Progenitor cell of endocrine pancreas (in vitro differentiated cells): ENCODE measurements around the gene PIK3IP1. TPM values are rescaled to one million over a fixed set of nuclear protein-coding genes. Genes with fewer than 3 reads are reported as not detected.
"Not testable (repeated sequence)": the region's sequence is repeated elsewhere in the genome, so short reads cannot be mapped to it uniquely, and the experiment has no call there.

Experiments used
- DNase-seq: peaks from one replicate; pipeline ENCODE4 v3.0.0; 2021; ENCODE audit warnings: low spot score; ENCODE audit not compliant: unreplicated experiment
- H3K27ac Mint-ChIP-seq: 2 replicates; pipeline ENCODE4 v1.8.0; 2021; ENCODE audit warnings: mild to moderate bottlenecking, moderate library complexity, mixed read lengths
- H3K27me3 Mint-ChIP-seq: 2 replicates; pipeline ENCODE4 v1.8.0; 2021; ENCODE audit warnings: mixed read lengths
- H3K36me3 Mint-ChIP-seq: 2 replicates; pipeline ENCODE4 v1.8.0; 2022; ENCODE audit warnings: mixed read lengths; ENCODE audit not compliant: insufficient read depth
- H3K4me1 Mint-ChIP-seq: 2 replicates; pipeline ENCODE4 v1.8.0; 2021; ENCODE audit warnings: low read depth, mixed read lengths
- H3K4me3 Mint-ChIP-seq: 2 replicates; pipeline ENCODE4 v1.8.0; 2021; ENCODE audit warnings: low read depth, mild to moderate bottlenecking, moderate library complexity, mixed read lengths
- H3K9me3 Mint-ChIP-seq: 2 replicates; pipeline ENCODE4 v1.8.0; 2021; ENCODE audit warnings: low read depth, mixed read lengths
- total RNA-seq: library from RNA; stranded (reverse); gene quantifications from 2 replicates; pipeline ENCODE4 v1.2.1, GENCODE V29; 2021
- TF ChIP-seq, protein P1 (sequence below): fragments of 200-600 bp; sonication (generic); IDR thresholded peaks from one replicate; pipeline ENCODE4 v1.5.0; 2021; ENCODE audit warnings: antibody characterized with exemption, mild to moderate bottlenecking; ENCODE audit not compliant: unreplicated experiment

PIK3IP1 gene
- total RNA-seq, 1 donor from 2014 or later: 7.6 TPM

- H3K4me3 Mint-ChIP-seq: peak overlapping the region; percentile 64
- H3K4me1 Mint-ChIP-seq: peaks cover 32% of the 10 kb centered on the region
- no peaks in the 10 kb centered on the region for H3K27me3 Mint-ChIP-seq
- no peaks in the 10 kb centered on the region for H3K9me3 Mint-ChIP-seq
- peak overlapping the region; percentile 86 for H3K27ac Mint-ChIP-seq
- DNase-seq: no peak
- TF ChIP-seq, protein P1, sequence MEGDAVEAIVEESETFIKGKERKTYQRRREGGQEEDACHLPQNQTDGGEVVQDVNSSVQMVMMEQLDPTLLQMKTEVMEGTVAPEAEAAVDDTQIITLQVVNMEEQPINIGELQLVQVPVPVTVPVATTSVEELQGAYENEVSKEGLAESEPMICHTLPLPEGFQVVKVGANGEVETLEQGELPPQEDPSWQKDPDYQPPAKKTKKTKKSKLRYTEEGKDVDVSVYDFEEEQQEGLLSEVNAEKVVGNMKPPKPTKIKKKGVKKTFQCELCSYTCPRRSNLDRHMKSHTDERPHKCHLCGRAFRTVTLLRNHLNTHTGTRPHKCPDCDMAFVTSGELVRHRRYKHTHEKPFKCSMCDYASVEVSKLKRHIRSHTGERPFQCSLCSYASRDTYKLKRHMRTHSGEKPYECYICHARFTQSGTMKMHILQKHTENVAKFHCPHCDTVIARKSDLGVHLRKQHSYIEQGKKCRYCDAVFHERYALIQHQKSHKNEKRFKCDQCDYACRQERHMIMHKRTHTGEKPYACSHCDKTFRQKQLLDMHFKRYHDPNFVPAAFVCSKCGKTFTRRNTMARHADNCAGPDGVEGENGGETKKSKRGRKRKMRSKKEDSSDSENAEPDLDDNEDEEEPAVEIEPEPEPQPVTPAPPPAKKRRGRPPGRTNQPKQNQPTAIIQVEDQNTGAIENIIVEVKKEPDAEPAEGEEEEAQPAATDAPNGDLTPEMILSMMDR: no peak
- H3K36me3 Mint-ChIP-seq: no peaks in the 10 kb centered on the region
These were observed 44.0 kb downstream of the PIK3IP1 start for GRCh38 chr22:31248138-31248745.

- no peak for DNase-seq
- Mint-ChIP-seq H3K27ac (peak overlapping the region; percentile 86), H3K27me3 (no peaks in the 10 kb centered on the region), H3K4me1 (peaks cover 32% of the 10 kb centered on the region), H3K9me3 (no peaks in the 10 kb centered on the region), H3K4me3 (peak overlapping the region; percentile 64), H3K36me3 (no peaks in the 10 kb centered on the region)
- TF ChIP-seq, protein P1: no peak
These were observed 44.6 kb downstream of the PIK3IP1 start for GRCh38 chr22:31247726-31248125.

DNA sequence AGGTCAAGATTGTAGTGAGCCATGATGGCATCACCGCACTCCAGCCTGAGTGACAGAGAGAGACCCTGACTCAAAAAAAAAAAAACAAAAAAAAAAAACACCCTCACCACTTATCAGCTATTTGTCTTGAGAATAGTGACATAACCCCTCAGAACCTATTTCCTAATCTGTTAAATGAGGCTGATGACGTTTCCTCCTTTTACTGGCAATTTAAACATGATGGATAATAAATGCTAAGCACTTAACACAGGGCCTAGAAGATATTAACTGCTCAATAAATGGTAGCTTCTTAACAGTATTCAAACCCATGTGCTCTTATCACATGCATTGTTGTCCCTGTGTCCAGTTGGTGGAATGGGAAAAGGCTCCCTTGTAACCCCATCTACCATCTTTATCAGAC, 45.6 kb downstream of the PIK3IP1 start:
- TF ChIP-seq, protein P1: no peak
- H3K27ac Mint-ChIP-seq: no peak overlapping the region

GRCh38 chr22:31245998-31246397, 46.3 kb downstream of the PIK3IP1 start:
- H3K27ac Mint-ChIP-seq, H3K4me3 Mint-ChIP-seq, H3K27me3 Mint-ChIP-seq, H3K9me3 Mint-ChIP-seq, DNase-seq, H3K36me3 Mint-ChIP-seq: not testable (repeated sequence)
- H3K4me1 Mint-ChIP-seq: peaks cover 27% of the 10 kb centered on the region

More for the DNA sequence above, 45.6 kb downstream of the PIK3IP1 start:
- Mint-ChIP-seq H3K36me3 (peaks cover 2% of the 10 kb centered on the region), H3K9me3 (no peaks in the 10 kb centered on the region), H3K27me3 (no peaks in the 10 kb centered on the region), H3K4me3 (no peak overlapping the region), H3K4me1 (peaks cover 32% of the 10 kb centered on the region)
- no peak for DNase-seq

DNA sequence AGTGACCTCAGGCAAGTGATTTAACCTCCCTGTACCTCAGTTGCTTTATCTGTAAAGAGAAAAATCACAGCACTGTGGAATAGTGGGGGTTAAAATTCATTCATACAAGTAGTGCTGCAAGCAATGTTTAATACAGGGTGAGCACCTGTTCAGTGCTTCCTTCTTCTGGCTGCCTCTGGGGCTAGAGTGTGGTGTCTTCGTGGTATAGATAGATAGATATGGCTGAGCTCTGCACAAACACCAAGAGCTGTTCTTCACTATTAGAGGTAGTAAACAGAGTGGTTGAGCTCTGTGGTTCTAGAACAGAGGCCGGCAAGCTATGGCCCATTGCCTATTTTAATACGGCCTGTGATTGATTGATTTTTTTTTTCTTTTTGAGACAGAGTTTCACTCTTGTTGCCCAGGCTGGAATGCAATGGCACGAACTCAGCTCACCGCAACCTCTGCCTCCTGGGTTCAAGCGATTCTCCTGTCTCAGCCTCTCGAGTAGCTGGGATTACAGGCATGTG, 47.3 kb downstream of the PIK3IP1 start:
- Mint-ChIP-seq H3K27ac (peak overlapping the region; percentile 52), H3K36me3 (peaks cover 2% of the 10 kb centered on the region), H3K4me1 (peaks cover 18% of the 10 kb centered on the region), H3K27me3 (no peaks in the 10 kb centered on the region), H3K4me3 (no peak overlapping the region), H3K9me3 (no peaks in the 10 kb centered on the region)
- TF ChIP-seq, protein P1: no peak
- DNase-seq: no peak
